T-helper 2 cell treated with Interferon-gamma antibody and Interleukin-4, amounts not matched to agents 100 ng/mL and 5 ng/mL, for 36 hours (primary cell): Measurements from ENCODE around the gene GRIN2C. TPM values are rescaled to one million over a fixed set of nuclear protein-coding genes. Genes with fewer than 3 reads are reported as not detected.

ENCODE experiments used
- intact Hi-C: fragments of 100-400 bp; cut with micrococcal nuclease; formaldehyde crosslinking; loops from one replicate; pipeline ENCODE4 v1.15.1; 2023
- total RNA-seq: library from RNA; stranded (reverse); gene quantifications from 2 replicates; pipeline ENCODE4 v1.2.3, GENCODE V29; 2022

Gene GRIN2C
- total RNA-seq, 1 donor from 2014 or later: 0.11 TPM

DNA sequence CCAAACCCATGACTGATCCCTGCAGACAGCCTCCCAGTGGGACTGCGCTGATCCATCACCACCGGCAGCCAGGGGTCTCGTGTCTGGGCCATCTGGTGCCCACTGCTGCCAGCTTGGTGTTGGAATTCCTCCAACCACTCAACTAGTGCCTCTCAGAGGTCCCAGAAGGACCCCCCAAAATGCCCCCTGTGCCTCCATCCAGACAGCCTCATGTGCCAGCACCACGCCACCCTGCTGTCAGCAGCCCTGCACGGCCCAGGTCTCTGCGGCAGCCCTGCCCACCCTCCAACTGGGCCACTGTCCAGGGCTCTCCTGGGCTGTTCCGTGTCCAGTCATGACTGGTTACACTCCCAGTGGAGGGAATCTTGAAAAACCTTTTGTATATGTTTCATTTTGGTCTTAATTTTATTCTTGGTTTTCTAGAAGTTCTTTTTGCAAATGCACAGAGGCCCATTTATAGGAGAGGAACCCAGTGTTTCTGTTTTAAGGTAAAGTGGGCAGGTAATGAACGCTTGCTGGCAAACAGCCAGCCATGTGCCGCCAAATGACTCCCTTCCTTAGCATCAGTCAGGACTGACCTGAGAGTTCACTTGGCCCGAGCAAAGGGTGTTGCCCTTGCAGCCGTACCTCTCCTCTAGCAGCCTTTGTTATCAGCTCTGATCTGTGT, 34.6 kb downstream of the GRIN2C start:
- intact Hi-C loops: no loop called here

DNA sequence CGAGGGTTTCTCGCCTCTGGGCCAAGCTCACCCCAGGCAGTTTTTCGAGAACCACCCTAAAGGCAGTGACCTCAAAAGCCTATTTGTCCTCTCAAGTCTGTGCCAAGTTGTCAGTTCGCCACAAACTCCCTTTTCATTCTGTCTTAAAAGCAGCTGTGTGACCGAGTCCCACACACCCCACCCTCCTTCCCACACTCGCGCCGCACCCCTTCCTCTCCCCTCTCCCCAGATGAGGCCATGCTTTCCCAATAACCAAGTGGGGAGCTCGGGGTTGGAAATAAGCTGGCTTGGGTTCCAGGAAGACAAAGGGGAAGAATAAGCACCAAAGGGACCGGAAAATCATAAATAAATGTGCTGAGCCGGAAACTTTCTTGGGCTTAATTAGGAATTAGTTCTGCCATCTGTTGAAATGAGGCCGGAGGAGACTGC, 36.7 kb downstream of the GRIN2C start:
- intact Hi-C loops: no loop called here

DNA sequence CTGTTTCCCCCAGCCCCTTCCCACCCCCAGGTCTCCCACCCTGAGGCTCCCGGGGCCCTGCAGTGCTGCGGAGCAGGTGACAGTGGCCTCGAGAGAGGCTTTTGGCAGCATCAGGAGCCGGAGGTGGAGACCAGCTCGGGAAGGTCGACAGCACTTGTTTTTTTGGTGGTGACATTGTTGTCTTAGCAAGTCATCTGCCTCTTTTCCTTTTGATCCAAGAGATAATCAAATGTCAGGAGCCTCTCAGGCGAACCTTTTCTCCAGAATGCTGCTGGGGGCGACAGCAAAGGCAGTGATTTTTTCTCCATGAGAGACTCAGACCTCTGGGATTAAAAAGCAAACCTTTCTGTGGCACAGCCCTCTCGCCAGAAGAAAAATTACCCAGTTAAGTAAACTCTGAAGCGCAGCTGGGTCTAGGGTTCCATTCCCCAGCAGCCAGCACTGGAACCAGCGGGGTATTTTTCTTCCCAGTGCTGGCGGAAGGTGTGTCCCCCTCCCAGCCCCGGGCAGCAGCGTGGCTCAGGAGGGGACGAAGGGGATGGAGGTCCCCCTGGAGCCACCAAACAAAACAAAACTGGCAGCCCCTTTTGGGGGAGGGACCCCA, 37.2 kb downstream of the GRIN2C start:
- intact Hi-C loops: no loop called here

DNA sequence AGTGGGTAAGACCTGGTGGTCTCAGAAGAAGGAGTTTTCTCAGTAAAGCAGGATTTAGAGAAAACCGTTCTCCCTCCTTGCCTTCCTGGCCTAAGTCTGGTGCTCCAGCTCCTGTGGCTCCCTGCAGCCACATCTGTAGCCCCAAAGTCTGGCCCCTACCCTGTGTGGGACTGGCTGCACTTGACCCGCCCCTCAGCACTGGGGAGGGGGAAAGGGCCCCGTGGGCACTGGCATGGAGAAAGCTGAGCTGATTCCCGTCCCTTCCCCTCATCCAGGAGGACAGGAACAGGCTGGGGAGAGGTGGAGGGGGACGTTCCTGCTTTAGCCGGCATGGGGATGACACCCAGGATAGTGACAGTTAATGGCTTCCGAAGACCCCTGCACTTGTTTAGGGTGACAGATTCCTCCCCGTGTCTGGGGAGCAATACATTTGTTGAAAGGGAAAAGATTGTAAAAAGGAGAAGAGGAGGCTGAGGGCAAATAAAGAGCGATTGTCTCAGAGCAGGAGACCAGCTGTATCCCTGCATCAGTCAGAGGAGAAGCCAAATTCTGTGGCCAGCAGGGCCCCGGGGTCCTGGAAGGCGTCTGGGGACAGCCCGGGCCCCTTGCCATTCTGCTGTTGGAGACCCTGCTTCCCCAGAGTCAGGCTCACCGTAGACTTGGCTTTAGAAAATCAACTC, 37.9 kb downstream of the GRIN2C start:
- intact Hi-C loops: no loop called here

DNA sequence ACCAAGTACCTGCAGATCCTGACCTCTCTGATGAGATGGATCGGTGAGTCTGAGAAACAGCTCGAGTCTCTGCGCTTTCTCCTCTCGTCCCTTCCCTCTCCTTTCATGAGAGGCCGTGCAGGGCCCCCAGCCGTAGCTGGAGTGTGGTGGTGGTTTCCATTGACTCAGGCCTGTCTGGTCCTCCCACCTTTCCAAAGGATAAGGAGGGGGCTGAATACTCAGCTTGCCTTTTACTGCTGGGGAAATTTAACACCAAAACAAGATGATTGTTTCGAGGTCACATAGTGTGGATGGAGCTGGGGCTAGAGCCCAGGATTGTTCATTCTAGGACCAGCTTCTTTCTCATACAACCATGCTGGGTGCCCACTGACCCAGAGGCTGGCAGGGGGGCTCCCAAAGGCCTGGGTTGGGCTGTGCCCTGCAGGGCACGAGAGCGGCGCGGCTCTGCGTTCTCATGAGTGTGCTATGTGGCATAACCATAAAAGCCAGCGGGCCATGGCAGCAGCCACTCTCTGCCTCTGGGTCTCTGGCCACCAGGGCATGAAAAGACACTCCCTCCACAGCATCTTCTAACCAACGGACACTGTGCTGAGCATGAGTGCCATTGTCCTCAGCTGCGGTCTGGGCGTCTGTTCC, 39.8 kb downstream of the GRIN2C start:
- intact Hi-C loops: no loop called here

DNA sequence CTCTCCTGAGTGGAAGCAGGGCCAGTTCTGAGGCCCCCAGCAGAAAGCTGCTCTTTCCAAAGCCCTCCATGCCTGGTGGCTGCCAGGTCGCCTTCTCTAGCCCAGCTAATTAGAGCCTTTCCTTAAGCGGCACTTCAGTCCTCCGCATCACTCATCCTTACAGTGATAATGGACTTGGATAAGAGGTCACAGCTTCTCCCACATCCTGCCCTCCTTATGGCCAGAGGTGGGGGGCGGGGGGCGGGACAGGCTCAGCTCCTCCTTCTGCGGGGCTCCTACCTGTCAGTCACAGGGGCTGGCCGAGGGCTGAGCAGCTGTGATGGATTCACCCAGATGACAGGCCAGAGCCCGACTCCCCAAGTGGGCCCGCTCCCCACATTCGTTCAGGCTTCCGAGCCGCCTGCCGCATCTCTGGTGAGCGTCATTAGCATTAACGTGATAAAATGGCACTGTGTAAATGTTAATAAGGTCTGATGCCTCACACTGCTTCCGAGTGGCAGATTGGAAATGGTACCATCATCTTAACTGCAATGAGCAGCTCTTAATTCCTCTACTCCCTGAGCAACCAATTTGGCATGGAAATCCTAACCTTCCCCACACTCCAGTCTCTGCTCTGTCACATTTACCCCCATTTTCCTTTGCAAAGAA, 41.3 kb downstream of the GRIN2C start:
- intact Hi-C loops: no loop called here

DNA sequence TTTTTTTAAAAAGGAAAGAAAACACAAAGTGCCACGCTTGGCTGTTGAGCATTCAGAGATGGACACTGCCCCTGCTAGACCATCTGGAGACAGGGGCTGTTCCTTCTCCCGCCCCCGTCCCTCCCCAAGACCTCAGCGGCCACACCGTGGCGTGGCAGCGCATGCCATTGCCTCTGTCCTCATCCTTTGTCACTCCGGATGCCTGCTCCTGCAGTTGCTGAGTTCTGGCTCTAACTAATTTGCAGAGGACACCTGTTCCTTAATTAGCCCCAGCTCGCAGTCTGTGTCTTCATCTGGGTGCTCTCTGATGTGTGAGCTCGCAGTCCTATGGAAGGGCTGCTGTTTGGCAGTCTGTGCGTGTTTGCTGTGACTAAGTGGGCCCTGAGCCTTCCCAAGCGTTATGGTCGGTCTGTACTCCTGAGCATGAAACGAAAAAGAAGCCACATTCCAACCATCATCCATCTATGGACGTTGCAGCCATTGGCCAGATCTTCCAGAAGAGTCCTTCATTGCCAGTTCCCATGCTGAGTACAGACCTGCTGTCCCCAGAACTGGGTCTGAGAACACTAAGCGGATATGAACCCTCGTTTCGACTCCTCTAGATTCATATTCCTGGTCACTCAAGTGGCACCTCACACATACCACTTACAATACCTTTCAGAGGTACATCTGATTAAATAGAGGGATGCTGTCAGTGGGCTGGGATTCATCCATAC, 42.6 kb downstream of the GRIN2C start:
- intact Hi-C loops: no loop called here

DNA sequence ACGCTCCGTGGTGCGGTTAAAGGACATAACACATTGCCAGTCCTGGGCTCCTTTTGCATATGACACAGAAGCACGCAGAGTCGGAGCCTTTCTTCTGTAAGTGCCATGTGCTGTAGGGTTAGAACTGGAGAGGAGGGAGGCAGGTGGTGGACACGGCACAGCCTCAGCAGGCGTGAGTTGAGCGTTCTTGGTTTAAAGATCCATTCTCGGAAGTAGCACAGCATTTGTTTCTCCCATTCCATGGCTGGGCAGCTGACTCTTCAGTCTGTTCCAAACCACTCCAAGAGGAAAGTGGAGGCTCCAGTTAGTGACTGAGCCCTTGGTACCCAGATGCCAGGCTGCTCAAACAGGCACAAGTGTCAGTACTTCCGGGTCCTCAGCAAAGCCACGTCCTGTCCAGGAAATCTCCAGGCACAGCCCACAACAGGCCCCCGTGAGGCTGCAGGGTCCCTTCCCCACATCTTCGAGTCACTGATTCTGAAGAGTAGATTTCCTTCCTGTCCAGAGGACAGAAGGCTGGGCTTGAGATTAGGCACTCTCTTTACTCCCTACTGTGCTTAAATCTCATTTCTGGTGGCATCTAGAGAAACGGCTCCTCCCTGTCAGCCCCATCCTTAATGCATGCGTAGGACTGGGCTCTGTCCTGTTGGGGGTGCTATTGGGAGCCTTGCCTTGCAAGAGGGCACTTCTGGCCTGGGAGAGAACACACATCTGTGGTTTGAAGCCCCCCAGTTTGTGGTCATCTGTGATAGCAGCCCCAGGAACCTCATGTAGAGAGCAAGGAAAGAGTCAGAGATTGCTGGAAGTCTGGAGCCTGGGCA, 43.9 kb downstream of the GRIN2C start:
- intact Hi-C loops: no loop called here

DNA sequence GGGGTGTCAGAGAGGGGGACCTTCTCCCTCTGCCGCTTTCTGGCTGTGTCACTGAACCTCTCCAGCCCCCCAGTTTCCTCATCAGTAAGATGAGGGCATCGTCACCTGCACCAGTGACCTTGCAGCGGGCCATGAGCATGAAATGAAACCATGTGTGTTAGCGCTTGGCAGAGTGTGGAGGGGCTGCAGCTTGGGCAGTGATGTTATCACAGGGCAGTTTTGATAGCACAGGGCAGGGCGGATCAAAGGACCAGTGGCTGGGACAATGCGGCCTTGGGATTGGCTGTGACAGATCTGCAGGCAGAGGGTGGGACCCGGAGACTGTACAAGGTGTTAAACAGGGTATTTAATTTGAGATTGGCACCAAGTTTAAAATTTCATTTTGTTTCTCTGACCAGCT, 44.6 kb downstream of the GRIN2C start:
- intact Hi-C loops: no loop called here

DNA sequence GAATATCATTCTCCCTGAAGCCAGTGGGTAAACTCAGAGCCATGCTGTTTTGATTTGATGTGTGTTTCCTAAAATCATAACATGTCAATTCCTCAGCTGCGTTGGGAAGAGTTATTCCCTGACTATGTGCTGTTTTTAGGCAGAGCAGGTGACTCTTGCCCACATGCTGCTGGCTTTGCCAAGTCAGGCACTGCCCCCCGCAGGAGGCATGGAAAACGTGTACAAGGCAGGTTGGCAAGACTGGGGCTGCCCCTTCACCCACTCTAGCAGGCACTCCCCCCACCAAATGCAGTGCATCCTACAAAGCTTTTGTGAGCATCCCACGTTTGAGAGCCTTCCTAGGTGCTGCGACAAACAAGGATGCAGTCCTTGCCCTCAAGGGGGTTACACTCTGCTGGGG, 45.2 kb downstream of the GRIN2C start:
- intact Hi-C loops: no loop called here

DNA sequence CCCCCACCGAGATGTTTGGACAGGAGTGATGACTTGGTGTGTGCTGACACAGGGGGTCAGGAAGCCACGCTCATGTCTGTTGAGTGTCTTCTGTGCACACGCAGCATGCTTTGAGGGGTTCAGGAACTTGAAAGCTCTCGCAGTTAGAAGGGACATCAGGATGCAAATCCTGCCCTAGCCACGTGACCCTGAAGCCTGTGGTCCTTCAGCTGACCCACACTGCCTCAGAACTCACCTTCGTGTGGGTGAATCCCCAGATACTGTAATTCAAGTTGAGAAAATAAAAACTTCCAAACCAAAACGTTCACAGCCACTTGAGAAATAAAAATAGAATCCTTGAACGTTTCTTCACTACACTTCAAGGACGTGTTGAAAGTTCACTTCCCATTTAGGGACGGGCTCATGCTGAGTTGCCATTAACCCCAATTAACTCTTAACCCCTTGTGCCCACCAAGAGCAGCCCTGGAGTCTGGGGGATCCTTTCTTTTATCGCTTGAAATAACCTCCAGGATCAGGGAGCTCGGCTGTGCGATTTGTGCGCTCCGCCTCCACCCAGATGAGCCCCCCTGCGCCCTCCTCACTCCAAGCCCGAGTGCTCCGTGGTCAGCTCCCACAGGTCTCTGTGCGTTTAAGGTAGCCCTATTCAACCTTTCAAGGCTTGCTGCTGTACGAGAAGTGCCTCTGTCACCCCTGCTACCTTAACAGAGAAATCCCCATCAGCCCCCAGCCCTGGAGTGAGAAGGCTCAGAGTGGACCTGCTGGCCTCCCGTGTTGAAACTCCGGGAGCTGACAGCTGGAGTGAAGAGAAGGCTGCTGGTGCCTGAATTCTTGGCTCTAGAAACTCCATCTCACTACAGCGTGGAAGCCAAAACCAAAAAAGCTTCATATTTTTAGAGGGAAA, 47.3 kb downstream of the GRIN2C start:
- intact Hi-C loops: loop anchor here (1.0 kb wide), 1 partner anchor 13 kb away; no protein-coding TSS in a partner anchor

DNA sequence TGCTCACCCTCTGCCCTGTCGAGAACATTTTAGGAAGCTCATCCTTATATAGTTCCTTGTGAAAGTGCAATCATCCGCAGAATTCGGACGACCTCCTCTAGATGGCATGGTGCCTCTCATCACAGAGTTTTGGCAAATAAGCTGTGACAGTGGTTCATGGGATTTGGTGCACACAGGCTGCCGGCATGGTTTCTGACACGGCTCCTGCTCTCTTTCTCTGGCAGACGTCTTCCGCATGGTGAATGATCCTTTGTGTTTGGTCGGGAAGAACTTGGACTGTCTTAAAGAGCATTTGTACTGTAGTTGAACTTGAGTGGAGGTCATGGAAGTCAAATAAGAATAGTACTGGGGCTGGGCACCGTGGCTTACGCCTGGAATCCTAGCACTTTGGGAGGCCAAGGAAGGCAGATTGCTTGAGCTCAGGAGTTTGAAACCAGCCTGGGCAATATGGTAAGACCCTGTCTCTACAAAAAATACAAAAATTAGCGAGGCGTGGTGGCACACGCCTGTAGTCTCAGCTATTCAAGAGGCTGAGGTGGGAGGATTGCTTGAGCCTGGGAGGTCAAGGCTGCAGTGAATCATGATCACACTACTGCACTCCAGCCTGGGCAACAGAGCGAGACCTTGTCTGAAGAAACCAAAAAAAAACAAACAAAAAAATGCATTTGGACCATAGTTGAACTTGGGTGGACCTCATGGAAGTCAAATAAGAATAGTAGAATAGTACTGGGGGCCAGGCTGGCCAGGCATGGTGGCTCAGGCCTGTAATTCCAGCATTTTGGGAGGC, 48.8 kb downstream of the GRIN2C start:
- intact Hi-C loops: no loop called here

DNA sequence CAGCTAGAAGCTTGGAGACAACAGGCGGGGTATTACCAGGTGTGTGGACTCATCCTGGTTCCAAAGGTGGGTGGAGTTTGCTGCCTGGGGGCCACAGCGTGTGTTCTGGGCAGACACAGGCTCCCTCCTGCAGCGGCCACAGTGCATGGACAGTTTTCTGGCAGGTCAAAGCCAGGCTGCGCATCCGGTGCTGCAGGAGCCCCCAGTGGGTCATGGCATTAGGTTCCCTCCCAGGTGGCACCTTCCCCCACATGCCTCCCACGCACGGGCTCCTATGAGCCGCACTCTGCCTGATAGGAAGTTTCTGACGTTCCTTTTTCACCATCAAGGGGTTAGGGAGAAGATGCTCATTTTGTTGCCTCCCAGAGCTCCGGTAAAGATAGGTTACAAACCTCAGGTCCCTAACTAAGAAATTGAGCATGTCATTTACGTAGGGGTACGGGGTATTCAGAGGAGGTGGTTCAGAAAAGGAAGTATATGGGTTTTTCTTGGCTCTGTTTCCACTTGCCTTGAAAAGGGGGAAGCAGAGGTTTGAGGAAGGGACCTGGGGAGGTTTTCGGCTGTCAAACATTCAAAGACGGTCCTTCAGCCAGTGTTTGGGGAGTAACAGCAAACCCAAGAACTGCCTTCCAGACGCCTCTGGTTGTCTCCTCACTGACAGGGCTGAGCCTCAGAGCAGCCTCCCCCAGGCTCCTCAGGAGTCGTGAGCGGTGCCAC, 50.8 kb downstream of the GRIN2C start:
- intact Hi-C loops: no loop called here

DNA sequence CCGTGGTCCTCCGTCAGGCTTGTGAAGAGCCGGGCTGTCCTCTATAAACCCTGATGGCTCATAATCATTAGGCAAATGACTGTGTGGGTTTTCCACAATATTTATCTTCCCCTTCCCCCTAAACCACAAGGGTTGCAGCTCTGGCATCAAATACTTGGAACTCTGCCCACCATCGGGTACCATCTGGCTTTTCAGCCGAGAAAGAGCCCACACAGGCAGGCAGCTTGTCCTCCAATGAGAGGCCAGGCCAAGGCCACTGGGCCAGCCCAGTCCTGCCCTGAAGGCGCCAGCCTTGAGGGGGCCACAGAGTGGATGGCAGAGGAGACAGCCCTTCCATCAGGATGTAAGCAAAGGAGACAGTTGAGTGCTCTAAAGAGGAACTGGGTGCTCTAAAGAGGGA, 51.8 kb downstream of the GRIN2C start:
- intact Hi-C loops: no loop called here

DNA sequence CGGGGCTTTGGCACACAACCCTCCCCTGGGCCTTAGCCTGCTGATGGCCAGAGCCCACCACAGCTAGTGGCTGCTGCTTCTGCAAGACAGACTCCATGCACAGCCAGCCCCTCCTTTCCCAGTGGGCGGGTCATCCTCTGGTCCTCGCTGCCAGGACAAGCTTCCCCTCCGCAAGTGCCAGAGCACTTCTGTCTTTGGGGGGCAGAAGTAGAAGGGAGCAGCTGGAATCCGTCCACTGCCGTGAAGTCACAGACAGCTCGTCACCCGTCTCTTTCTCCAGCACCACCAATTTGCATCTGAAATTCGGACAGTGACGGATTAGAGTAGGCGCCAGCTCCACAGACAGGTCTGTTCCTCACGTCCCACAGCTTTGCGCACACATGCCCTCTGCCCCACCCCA, 52.2 kb downstream of the GRIN2C start:
- intact Hi-C loops: no loop called here

DNA sequence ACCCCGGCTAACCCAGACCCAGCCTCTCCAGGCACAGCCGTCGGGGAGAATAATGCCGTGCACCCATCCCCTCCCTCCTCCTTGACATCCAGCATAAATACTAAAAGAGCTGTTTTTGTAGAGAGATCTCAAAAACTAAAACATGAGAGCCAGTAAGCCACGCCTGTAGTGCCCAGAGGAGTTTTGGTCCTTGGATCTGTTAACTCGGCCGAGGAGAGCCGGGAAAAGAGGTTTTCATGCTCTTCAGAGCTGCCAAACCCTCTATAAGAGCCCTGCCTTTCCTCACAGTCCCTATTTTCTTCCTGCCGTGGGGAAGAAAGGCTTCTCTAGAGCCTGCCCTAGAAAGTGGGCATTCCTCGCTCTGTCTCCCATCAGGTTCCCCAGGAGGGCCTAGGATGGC, 53.4 kb downstream of the GRIN2C start:
- intact Hi-C loops: no loop called here

DNA sequence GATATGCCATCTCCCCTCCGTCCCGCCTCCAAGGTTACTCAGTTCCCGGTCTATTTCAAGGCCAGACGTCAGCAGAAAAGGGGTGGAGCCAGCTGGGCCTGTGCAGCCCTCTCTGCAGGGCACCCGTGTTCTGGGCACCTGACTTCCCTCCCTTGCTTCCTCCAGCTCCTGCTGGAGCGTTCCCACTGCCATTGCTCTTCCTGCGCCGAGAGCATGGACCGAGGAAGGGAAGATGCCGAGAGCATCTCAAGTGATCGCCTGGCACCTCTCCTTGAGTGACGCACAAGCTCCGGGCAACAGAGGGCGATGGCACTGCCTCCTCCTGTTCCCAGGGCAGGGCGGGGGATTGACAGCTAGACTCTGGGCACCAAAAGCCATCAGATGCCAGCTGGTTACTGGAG, 54.1 kb downstream of the GRIN2C start:
- intact Hi-C loops: no loop called here

DNA sequence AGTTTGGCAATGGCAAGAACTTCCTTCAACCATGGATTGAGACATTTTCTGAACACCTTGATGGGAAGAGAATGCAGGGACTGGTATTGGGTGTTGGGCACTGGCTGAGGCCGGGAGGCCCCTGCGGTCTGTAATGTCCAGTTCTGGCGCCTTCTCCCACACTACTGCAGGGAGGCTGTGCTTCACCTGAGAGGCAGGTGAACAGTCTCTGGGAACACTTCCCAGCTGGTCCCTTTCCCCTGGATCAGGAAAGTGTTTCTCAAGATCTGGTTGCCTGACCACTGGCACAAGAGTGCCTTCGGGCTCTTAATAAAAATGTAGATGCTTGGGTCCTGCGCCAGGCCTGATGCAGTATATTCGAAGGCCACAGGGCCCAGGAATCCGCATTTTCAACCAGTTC, 55.0 kb downstream of the GRIN2C start:
- intact Hi-C loops: no loop called here
